Ishikawa (cell line): ENCODE results near the gene COX10.

Experiments
- EGR1 ChIP-seq: IDR thresholded peaks from 2 replicates; pipeline ENCODE4 v1.6.1; 2012
- NFIC ChIP-seq: IDR thresholded peaks from 2 replicates; pipeline ENCODE4 v1.6.1; 2012
- TAF1 ChIP-seq: IDR thresholded peaks from 2 replicates; pipeline ENCODE4 v1.6.1; 2012; ENCODE audit warnings: low read depth, mild to moderate bottlenecking
- TEAD4 ChIP-seq: IDR thresholded peaks from 2 replicates; pipeline ENCODE4 v1.6.1; 2012
- YY1 ChIP-seq: IDR thresholded peaks from 2 replicates; pipeline ENCODE4 v1.6.1; 2012; ENCODE audit warnings: low read depth
- TF ChIP-seq, protein P1 (sequence below): IDR thresholded peaks from 2 replicates; pipeline ENCODE4 v1.6.1; 2012; ENCODE audit warnings: low read depth, mild to moderate bottlenecking

DNA sequence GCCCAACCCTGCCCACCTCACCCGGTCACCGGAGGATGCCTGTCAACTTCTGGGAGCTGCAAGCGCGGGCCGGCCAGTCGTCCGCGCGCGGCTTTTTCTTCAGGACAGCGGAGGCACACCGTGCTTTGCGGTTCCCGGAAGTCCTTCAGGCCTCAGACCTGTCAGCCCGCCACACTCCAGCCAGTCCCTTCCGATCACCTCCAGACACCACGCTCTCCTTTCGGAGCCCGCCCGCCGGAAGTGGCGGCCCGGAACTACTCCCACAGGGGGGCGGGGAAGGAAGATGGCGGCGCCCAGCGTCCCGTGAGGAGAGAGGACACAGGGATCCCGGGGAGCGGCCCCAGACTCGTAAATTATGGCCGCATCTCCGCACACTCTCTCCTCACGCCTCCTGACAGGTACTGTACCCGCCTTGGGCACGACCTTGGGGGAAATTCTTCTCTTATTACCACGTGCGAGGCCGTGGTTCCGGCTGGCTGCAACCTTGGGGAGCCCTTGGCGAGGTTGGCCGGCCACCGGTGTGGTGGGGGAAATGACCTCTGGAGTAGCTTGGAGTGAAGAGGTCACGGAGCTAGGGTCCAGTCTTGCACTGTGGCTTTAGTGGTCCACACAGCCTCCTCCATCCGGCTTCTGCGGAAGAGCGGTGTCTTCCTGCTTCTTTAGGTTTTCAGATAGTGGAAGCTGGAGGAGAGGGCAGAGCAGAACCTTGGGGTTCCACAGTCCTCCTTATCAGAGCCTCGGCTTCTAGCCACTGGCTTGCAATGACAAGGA, at the start of gene COX10:
- TF ChIP-seq NFIC (no peak), TEAD4 (no peak), YY1 (peak; percentile 96), EGR1 (peak; percentile 55; the same call in 1 of the 2 replicates), TAF1 (peak; percentile 100)
- TF ChIP-seq, protein P1, sequence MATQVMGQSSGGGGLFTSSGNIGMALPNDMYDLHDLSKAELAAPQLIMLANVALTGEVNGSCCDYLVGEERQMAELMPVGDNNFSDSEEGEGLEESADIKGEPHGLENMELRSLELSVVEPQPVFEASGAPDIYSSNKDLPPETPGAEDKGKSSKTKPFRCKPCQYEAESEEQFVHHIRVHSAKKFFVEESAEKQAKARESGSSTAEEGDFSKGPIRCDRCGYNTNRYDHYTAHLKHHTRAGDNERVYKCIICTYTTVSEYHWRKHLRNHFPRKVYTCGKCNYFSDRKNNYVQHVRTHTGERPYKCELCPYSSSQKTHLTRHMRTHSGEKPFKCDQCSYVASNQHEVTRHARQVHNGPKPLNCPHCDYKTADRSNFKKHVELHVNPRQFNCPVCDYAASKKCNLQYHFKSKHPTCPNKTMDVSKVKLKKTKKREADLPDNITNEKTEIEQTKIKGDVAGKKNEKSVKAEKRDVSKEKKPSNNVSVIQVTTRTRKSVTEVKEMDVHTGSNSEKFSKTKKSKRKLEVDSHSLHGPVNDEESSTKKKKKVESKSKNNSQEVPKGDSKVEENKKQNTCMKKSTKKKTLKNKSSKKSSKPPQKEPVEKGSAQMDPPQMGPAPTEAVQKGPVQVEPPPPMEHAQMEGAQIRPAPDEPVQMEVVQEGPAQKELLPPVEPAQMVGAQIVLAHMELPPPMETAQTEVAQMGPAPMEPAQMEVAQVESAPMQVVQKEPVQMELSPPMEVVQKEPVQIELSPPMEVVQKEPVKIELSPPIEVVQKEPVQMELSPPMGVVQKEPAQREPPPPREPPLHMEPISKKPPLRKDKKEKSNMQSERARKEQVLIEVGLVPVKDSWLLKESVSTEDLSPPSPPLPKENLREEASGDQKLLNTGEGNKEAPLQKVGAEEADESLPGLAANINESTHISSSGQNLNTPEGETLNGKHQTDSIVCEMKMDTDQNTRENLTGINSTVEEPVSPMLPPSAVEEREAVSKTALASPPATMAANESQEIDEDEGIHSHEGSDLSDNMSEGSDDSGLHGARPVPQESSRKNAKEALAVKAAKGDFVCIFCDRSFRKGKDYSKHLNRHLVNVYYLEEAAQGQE: no peak
